ENCODE measurements around the gene NTRK2.

The NTRK2 gene

DNA sequence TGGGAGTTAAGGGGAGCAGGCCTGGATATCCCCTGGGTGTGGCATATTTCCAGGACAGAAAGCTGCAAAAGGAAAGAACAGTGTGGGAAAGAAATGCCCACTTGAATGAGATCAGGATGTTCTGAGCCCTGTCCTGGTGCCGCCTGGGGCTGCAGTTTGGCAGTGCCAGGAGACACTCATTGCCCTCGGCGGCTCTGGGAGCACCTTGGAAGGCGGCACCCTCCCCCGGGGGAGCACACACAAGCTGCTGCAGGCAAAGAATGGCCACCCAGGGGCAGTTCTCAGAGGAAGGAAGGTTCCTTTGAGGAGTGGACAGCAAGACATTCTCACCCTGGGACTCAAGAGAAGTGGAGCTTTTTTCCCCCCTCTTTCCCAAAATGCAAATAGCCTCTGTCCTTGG, 305.3 kb downstream of the NTRK2 start:
- DNase-seq (ENCODE audit: low spot score): no peak

GRCh38 chr9:84975926-84976325, 306.4 kb downstream of the NTRK2 start:
- no peak for DNase-seq (ENCODE audit: low spot score)

- DNase-seq (ENCODE audit: low spot score): no peak
These were observed 309.1 kb downstream of the NTRK2 start for GRCh38 chr9:84978661-84979060.

- DNase-seq (ENCODE audit: low spot score): no peak
These were observed 314.2 kb downstream of the NTRK2 start for GRCh38 chr9:84983749-84984148.

- no peak for DNase-seq (ENCODE audit: low spot score)
These were observed 319.1 kb downstream of the NTRK2 start for GRCh38 chr9:84988621-84989020.

GRCh38 chr9:84990416-84990815, 320.9 kb downstream of the NTRK2 start:
- no peak for DNase-seq (ENCODE audit: low spot score)

GRCh38 chr9:84990850-84991513, 321.5 kb downstream of the NTRK2 start:
- no peak for DNase-seq (ENCODE audit: low spot score)

DNA sequence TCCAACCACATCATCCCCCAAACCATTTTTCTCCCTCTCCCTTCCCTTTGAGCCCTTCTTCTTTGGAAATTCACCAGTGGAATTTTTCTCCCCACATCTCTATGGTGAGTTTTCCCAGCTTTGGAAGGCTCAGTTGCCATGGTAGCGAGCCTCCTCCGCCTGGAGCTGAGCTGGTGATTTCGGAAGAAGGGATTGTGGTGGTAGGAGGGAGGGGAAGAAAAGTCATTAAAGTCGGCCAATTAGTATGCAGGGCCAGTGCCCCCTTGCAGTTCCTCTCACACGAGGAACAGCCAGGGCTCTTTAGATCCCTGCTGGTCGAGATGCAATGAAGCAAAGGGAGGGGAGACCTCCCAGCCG, 322.0 kb downstream of the NTRK2 start:
- no peak for DNase-seq (ENCODE audit: low spot score)

DNA sequence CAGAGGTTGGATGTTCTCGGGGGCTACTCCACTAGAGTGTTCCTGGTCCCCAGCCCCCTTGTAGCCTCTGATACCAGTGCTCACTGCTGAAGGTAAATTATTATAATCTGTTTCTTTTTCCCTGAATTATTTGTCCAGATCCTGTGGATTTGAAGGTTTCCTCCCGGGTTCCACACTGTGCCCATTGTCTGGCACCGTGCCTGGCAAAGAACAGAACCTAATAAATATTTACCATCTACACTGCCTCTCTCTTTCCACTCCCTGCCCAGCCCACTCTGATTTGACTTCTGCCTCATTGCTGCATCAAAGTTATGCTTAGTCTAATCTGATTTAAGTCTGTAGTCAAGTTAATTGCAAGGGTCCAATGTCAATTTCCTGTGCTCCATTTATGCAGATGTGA, 322.9 kb downstream of the NTRK2 start:
- no peak for DNase-seq (ENCODE audit: low spot score)

- DNase-seq (ENCODE audit: low spot score): no peak
These were observed 323.6 kb downstream of the NTRK2 start for GRCh38 chr9:84993105-84993504.

DNA sequence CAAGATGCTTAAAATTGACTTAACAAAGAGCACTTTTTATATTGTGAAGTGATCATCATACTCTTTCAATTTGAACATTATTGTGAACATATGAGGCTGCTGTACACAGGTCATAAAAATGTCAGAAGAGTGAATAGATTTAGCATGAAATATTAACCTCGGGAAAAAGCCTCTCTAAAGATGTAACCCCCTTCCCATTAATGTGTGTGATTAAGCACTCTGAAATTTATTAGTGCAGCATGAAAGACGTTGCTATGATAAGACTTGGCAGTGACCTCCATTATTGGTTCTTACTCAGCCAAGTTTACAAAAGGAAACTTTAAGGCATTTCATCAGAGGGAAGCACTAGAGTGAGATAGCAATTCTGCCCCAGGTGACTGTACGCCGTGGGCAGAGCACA, 326.5 kb downstream of the NTRK2 start:
- no peak for DNase-seq (ENCODE audit: low spot score)

DNA sequence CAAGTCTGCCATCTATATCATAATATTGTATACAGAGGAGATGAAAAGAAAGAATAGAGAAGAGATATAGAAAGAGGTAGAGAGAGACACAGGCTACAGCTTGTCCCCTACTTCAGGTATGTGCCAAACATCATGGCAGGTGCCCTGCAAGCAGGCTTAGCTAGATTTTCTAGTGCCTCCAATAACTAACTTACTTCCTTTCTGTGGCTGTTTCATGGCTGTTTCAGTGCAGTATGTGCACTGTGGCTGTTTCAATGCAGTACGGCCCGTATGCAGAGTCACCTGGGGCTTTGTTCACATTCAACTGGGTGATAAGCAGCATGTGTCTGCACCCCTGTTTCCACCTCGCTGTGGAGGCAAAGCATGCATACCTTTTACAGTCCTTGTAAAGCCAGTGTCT, 327.2 kb downstream of the NTRK2 start:
- DNase-seq (ENCODE audit: low spot score): no peak

GRCh38 chr9:84997472-84997871, 327.9 kb downstream of the NTRK2 start:
- DNase-seq (ENCODE audit: low spot score): no peak

DNA sequence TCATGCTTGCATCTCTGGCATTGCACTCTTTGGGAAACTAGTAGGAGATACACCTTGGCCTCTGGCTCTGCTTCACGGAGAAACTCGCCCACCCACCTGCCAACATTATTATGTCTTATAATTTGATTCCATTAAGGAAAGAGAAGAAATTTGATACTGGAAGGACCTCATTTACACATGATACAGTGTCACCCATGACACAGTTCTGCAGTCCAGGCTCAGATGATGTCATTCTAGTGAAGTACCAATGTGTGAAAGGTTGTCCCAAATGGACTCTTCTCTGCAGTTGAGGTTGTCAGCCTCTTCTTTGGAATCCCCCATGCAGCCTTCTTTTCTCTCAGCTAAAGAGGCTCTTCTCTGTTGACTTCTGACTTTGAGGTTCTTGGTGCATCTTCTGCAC, 329.1 kb downstream of the NTRK2 start:
- DNase-seq (ENCODE audit: low spot score): no peak

GRCh38 chr9:84999788-85000187, 330.3 kb downstream of the NTRK2 start:
- DNase-seq (ENCODE audit: low spot score): no peak

GRCh38 chr9:85001925-85002324, 332.4 kb downstream of the NTRK2 start:
- DNase-seq (ENCODE audit: low spot score): no peak

GRCh38 chr9:85004818-85005413, 335.4 kb downstream of the NTRK2 start:
- no peak for DNase-seq (ENCODE audit: low spot score)

- DNase-seq (ENCODE audit: low spot score): no peak
These were observed 338.2 kb downstream of the NTRK2 start for GRCh38 chr9:85007748-85008147.

DNA sequence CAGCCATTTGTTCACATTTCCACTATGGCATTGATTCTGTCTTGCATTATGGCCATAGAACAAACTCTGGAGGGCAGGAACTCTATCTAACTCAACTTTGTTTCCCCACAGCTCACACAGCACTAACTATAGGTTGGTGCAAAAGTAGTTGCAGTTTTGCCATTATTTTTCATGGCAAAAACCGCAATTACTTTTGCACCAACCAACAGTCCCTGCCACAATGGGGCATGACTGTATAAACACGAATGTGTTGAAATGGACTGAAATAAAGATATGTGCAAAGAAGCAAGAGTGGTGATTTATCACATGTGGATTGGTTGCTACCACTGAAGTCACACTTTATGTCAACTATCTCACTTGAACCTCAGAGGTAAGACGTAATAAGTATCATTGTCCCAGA, 338.7 kb downstream of the NTRK2 start:
- DNase-seq (ENCODE audit: low spot score): no peak

GRCh38 chr9:85009251-85009650, 339.7 kb downstream of the NTRK2 start:
- peak; percentile 6 for DNase-seq (ENCODE audit: low spot score)

DNA sequence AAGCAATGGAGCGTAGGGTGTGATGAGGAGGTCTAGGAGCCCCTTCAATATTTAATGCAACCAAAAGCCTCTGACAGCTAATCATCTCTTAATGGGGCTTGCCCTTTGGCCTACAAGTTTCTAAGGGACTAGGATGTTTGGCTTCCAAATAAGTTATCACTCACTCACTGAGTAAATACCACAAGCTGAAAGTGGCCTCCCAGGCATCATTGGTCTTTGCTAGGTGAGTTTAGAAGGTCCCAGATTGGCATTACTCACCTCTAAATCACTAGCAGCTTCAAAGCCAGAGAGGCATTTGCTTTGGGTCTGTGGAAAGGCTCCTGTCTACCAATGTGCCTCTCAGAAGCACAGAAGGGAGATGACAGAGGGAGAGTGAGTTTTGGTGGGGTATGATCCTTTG, 344.2 kb downstream of the NTRK2 start:
- DNase-seq (ENCODE audit: low spot score): no peak

DNA sequence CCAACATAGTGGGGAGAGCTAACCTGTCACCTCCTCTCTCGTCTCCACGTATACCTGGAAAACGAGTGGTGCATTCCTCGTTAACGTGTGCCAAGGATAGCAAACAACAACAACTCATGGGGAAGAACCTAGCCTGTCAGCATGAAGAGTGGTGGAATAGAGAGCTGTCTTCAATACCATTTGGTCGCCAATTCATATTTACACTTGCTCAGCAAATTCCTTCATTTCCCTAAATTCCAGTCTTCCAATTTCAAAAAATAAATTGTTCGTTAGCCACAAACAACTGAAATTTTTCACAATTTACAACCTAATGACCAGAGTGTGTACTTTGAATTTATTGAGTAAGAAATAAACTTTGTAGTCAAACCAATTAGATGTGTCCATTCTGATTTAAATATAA, 344.8 kb downstream of the NTRK2 start:
- no peak for DNase-seq (ENCODE audit: low spot score)

GRCh38 chr9:85016384-85017006, 347.0 kb downstream of the NTRK2 start:
- no peak for DNase-seq (ENCODE audit: low spot score)

- DNase-seq (ENCODE audit: low spot score): no peak
These were observed 351.3 kb downstream of the NTRK2 start for GRCh38 chr9:85020791-85021190.

Data from germinal center (tissue), 1 donor.